Body of pancreas (tissue), 4 donors: ENCODE measurements around the gene INSIG2.

Experiments
- POLR2A ChIP-seq, 3 donors: fragments of 450-650 bp; IDR thresholded peaks; one replicate each; pipeline ENCODE4 v1.6.1; 2016; ENCODE audit warnings: antibody characterized with exemption in 3 of 3, mild to moderate bottlenecking in 2 of 3
- TF ChIP-seq, protein P1 (sequence below), 7 experiments: fragments of 450-650 bp in 4 of 7; fragments of 200-600 bp in 3 of 7; sonication (generic) in 3 of 7; IDR thresholded peaks; one replicate each; pipeline ENCODE4 v1.5.1; 2016 to 2019; ENCODE audit warnings: antibody characterized with exemption in 7 of 7

- TF ChIP-seq, protein P1, sequence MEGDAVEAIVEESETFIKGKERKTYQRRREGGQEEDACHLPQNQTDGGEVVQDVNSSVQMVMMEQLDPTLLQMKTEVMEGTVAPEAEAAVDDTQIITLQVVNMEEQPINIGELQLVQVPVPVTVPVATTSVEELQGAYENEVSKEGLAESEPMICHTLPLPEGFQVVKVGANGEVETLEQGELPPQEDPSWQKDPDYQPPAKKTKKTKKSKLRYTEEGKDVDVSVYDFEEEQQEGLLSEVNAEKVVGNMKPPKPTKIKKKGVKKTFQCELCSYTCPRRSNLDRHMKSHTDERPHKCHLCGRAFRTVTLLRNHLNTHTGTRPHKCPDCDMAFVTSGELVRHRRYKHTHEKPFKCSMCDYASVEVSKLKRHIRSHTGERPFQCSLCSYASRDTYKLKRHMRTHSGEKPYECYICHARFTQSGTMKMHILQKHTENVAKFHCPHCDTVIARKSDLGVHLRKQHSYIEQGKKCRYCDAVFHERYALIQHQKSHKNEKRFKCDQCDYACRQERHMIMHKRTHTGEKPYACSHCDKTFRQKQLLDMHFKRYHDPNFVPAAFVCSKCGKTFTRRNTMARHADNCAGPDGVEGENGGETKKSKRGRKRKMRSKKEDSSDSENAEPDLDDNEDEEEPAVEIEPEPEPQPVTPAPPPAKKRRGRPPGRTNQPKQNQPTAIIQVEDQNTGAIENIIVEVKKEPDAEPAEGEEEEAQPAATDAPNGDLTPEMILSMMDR (IDR thresholded peaks at IDR 0.05), result no peak
- no peak for TF ChIP-seq POLR2A (IDR thresholded peaks at IDR 0.05)
Observed at GRCh38 chr2:118084491-118085089, 3.7 kb upstream of the INSIG2 start.
